A549 (cell line): ENCODE results near the gene LOC128125822.

Experiments used
- ATAC-seq, 2 experiments: fragments of 200-7000 bp in 1 of 2; fragments of >200 bp in 1 of 2; cut with Nextera tagmentation in 1 of 2; cut with Tn5 transposase in 1 of 2; 3 replicates each; pipeline versions ENCODE4 v1.8.0 to v1.9.1; 2018 to 2020; ENCODE audit warnings: mild to moderate bottlenecking in 1 of 2, moderate library complexity in 1 of 2
- CTCF ChIA-PET: fragments of 300-600 bp; sonication (Branson Sonifier 250); formaldehyde crosslinking; extraction: SDS; loops from one replicate; lab custom pipeline; 2021; ENCODE audit warnings: antibody characterized with exemption, inconsistent platforms; lab: Yijun Ruan, JAX
- POLR2A ChIA-PET: fragments of 350-600 bp; formaldehyde crosslinking; extraction: SDS; loops from one replicate; lab custom pipeline; 2021; ENCODE audit warnings: antibody characterized with exemption, inconsistent platforms; lab: Yijun Ruan, JAX
- DNase-seq, 2 experiments: peaks; one replicate each; pipeline versions ENCODE4 v3.0.0 to v3.0.0-alpha.2; 2011 to 2016; ENCODE audit warnings: low read depth in 1 of 2, low spot score in 1 of 2
- FAIRE-seq: peaks from 2 replicates; lab custom pipeline; 2011; peaks lifted over from hg19 to GRCh38; lab: Jason Lieb, UNC
- H3K27ac ChIP-seq, 2 experiments: fragments of >200 bp; sonication (Bioruptor Twin); formaldehyde crosslinking; 3 replicates each; pipeline ENCODE4 v1.5.1; 2016 to 2017
- H3K4me1 ChIP-seq: fragments of >200 bp; sonication (Bioruptor Twin); formaldehyde crosslinking; 3 replicates; pipeline ENCODE4 v1.6.1; 2016
- H3K4me2 ChIP-seq: fragments of >200 bp; sonication (Bioruptor Twin); formaldehyde crosslinking; 3 replicates; pipeline ENCODE4 v1.6.1; 2016
- H3K4me3 ChIP-seq: fragments of >200 bp; sonication (Bioruptor Twin); formaldehyde crosslinking; 3 replicates; pipeline ENCODE4 v1.5.1; 2016
- H3K9me3 ChIP-seq: fragments of >200 bp; sonication (Bioruptor Twin); formaldehyde crosslinking; 3 replicates; pipeline ENCODE4 v1.6.1; 2016
- ATOH8 ChIP-seq: fragments of 250-450 bp; sonication (Bioruptor Pico); IDR thresholded peaks from 2 replicates; pipeline ENCODE4 v1.5.0; 2020; ENCODE audit warnings: low read depth, mild to moderate bottlenecking, moderate library complexity
- BCL3 ChIP-seq: fragments of >200 bp; sonication (Bioruptor Twin); formaldehyde crosslinking; IDR thresholded peaks from 3 replicates; pipeline ENCODE4 v1.6.1; 2016
- CEBPB ChIP-seq, 2 experiments: fragments of >200 bp in 1 of 2; sonication (Bioruptor Twin) in 1 of 2; formaldehyde crosslinking in 1 of 2; IDR thresholded peaks; 2 replicates each; pipeline ENCODE4 v1.6.1; 2012 to 2016
- CTCF ChIP-seq: fragments of >200 bp; sonication (Bioruptor Twin); formaldehyde crosslinking; IDR thresholded peaks from 3 replicates; pipeline ENCODE4 v1.5.1; 2016
- E2F6 ChIP-seq: IDR thresholded peaks from 2 replicates; pipeline ENCODE4 v1.6.1; 2012; ENCODE audit warnings: low read depth, borderline replicate concordance
- EHF ChIP-seq: fragments of 250-450 bp; sonication (Bioruptor Pico); IDR thresholded peaks from 2 replicates; pipeline ENCODE4 v1.5.0; 2020; ENCODE audit warnings: mild to moderate bottlenecking
- EHMT2 ChIP-seq: fragments of 200-600 bp; sonication (generic); IDR thresholded peaks from 2 replicates; pipeline ENCODE4 v1.6.1; 2016; ENCODE audit warnings: antibody characterized with exemption, low read depth, mild to moderate bottlenecking, moderate library complexity
- ELK1 ChIP-seq: fragments of 150-350 bp; IDR thresholded peaks from 2 replicates; pipeline ENCODE4 v1.6.1; 2014; ENCODE audit warnings: low read depth, mild to moderate bottlenecking, low read length
- EP300 ChIP-seq, 2 experiments: fragments of >200 bp; sonication (Bioruptor Twin); formaldehyde crosslinking; IDR thresholded peaks; 2 replicates in 1 of 2; 3 replicates in 1 of 2; pipeline ENCODE4 v1.6.1; 2016 to 2017
- FOSB ChIP-seq: fragments of 250-450 bp; sonication (Bioruptor Pico); IDR thresholded peaks from 2 replicates; pipeline ENCODE4 v1.5.0; 2020; ENCODE audit warnings: mild to moderate bottlenecking, moderate library complexity
- FOSL2 ChIP-seq, 2 experiments: fragments of 450-650 bp in 1 of 2; fragments of >200 bp in 1 of 2; sonication (Bioruptor Twin) in 1 of 2; formaldehyde crosslinking; IDR thresholded peaks; 2 replicates each; pipeline versions ENCODE4 v1.5.0 to v1.6.1; 2016 to 2020; ENCODE audit warnings: mild to moderate bottlenecking in 1 of 2, moderate library complexity in 1 of 2
- GATA3 ChIP-seq: IDR thresholded peaks from 2 replicates; pipeline ENCODE4 v1.6.1; 2012; ENCODE audit warnings: borderline replicate concordance
- HES2 ChIP-seq: fragments of >200 bp; sonication (Bioruptor Twin); formaldehyde crosslinking; IDR thresholded peaks from 2 replicates; pipeline ENCODE4 v1.6.1; 2016
- HOXA7 ChIP-seq: fragments of 250-450 bp; sonication (Bioruptor Pico); IDR thresholded peaks from 2 replicates; pipeline ENCODE4 v1.5.0; 2020; ENCODE audit warnings: mild to moderate bottlenecking, moderate library complexity
- HOXB13 ChIP-seq: fragments of 250-450 bp; sonication (Bioruptor Pico); IDR thresholded peaks from 2 replicates; pipeline ENCODE4 v1.5.0; 2020; ENCODE audit warnings: low read depth, mild to moderate bottlenecking, moderate library complexity
- HOXB5 ChIP-seq: fragments of 250-450 bp; sonication (Bioruptor Pico); IDR thresholded peaks from 2 replicates; pipeline ENCODE4 v1.5.0; 2020; ENCODE audit warnings: mild to moderate bottlenecking, moderate library complexity
- JUN ChIP-seq, 2 experiments: fragments of >200 bp; sonication (Bioruptor Twin); formaldehyde crosslinking; IDR thresholded peaks; 2 replicates in 1 of 2; 3 replicates in 1 of 2; pipeline ENCODE4 v1.6.1; 2016 to 2017
- JUNB ChIP-seq: fragments of >200 bp; sonication (Bioruptor Twin); formaldehyde crosslinking; IDR thresholded peaks from 2 replicates; pipeline ENCODE4 v1.6.1; 2016
- MAFK ChIP-seq: fragments of 450-650 bp; IDR thresholded peaks from 2 replicates; pipeline ENCODE4 v1.6.1; 2014; ENCODE audit not compliant: partially characterized antibody
- MAX ChIP-seq: IDR thresholded peaks from 2 replicates; pipeline ENCODE4 v1.6.1; 2012
- MYC ChIP-seq: IDR thresholded peaks from 2 replicates; pipeline ENCODE4 v1.6.1; 2012; ENCODE audit warnings: mild to moderate bottlenecking, inconsistent platforms, low read length, improper control_type of control experiment, borderline replicate concordance
- NFE2L2 ChIP-seq: fragments of 150-350 bp; conservative IDR thresholded peaks from 2 replicates; pipeline ENCODE4 v1.6.1; 2014; ENCODE audit warnings: low read length
- PBX3 ChIP-seq: IDR thresholded peaks from 2 replicates; pipeline ENCODE4 v1.6.1; 2012
- POLR2A ChIP-seq: IDR thresholded peaks from 2 replicates; pipeline ENCODE4 v1.6.1; 2012; ENCODE audit warnings: mild to moderate bottlenecking, low read length
- RAD21 ChIP-seq, 2 experiments: fragments of >200 bp in 1 of 2; sonication (Bioruptor Twin) in 1 of 2; formaldehyde crosslinking in 1 of 2; IDR thresholded peaks in 1 of 2; conservative IDR thresholded peaks in 1 of 2; 2 replicates in 1 of 2; 3 replicates in 1 of 2; pipeline ENCODE4 v1.6.1; 2012 to 2018; ENCODE audit warnings: inconsistent platforms in 1 of 2
- RCOR1 ChIP-seq: fragments of 150-350 bp; IDR thresholded peaks from 2 replicates; pipeline ENCODE4 v1.6.1; 2014; ENCODE audit warnings: antibody characterized with exemption, low read length, low read depth
- SMC3 ChIP-seq: fragments of >200 bp; sonication (Bioruptor Twin); formaldehyde crosslinking; IDR thresholded peaks from 3 replicates; pipeline ENCODE4 v1.6.1; 2018; ENCODE audit warnings: inconsistent platforms
- SREBF2 ChIP-seq: fragments of 450-650 bp; IDR thresholded peaks from 2 replicates; pipeline ENCODE4 v1.6.1; 2014; ENCODE audit warnings: mild to moderate bottlenecking, moderate library complexity
- USF2 ChIP-seq: fragments of 450-650 bp; IDR thresholded peaks from 2 replicates; pipeline ENCODE4 v1.6.1; 2014; ENCODE audit warnings: antibody characterized with exemption
- WGBS: methylation state at CpG from one replicate; pipeline ENCODE4 v1.1.6; 2017; ENCODE audit errors: missing lambda C conversion rate; 5-methylcytosine and 5-hydroxymethylcytosine counted together

LOC128125822 gene

GRCh38 chr6:63571361-63572043 lies 778 bp upstream of the LOC128125822 start:
- H3K27ac ChIP-seq = peak overlapping the region; percentile 98 to 100
- peak overlapping the region; percentile 87 for H3K4me2 ChIP-seq
- peak; percentile 60 to 72 for ATAC-seq
- FAIRE-seq = no peak
- peaks cover 9% of the 10 kb centered on the region; the same call in 2 of the 3 replicates for H3K9me3 ChIP-seq
- POLR2A ChIA-PET = interaction anchor here (0.6 to 1.6 kb wide), 2 partner anchors 16 to 129 kb away, joined by 3 to 6 read pairs; no protein-coding TSS in a partner anchor
- H3K4me1 ChIP-seq = peaks cover 31% of the 10 kb centered on the region
- 0 out of 2 replicates have a peak, but pooled peaks have one; percentile 52 for TF ChIP-seq MYC
- peak; percentile 75; the same call in 1 of the 2 replicates for TF ChIP-seq FOSB
- no peak for TF ChIP-seq EHMT2
- TF ChIP-seq JUN (IDR thresholded peaks at IDR 0.05) = peak; percentile 44 to 89; a peak in 4 of 5 replicates
- TF ChIP-seq GATA3 = peak; percentile 93
- peak; percentile 70; the same call in 1 of the 2 replicates for TF ChIP-seq HOXB13 (CRISPR knock-in tag)
- 0 out of 2 replicates have a peak, but pooled peaks have one; percentile 6 for TF ChIP-seq POLR2A
- no peak for TF ChIP-seq ELK1
- TF ChIP-seq RCOR1 = no peak
- peak; percentile 86 for TF ChIP-seq HES2
- peak; percentile 70 for TF ChIP-seq PBX3
- TF ChIP-seq SREBF2 = no peak
- peak; percentile 77 for TF ChIP-seq FOSL2 (IDR thresholded peaks at IDR 0.05)
- peak; percentile 97 for TF ChIP-seq FOSL2 (CRISPR knock-in tag; IDR thresholded peaks at IDR 0.05)
- TF ChIP-seq JUNB = peak; percentile 87
- TF ChIP-seq HOXB5 (CRISPR knock-in tag) = 0 out of 2 replicates have a peak, but pooled peaks have one; percentile 26
- peak; percentile 38 to 59 for TF ChIP-seq RAD21 (conservative IDR thresholded peaks at IDR 0.05 in 1 of 2, IDR thresholded peaks at IDR 0.05 in 1 of 2)
- TF ChIP-seq EHF (CRISPR knock-in tag) = no peak
- TF ChIP-seq ATOH8 (CRISPR knock-in tag) = 0 out of 2 replicates have a peak, but pooled peaks have one; percentile 27
- TF ChIP-seq CEBPB (IDR thresholded peaks at IDR 0.05) = peak; percentile 96 to 98
- TF ChIP-seq NFE2L2 = 0 out of 2 replicates have a peak, but pooled peaks have one; percentile 20
- peak; percentile 52 for TF ChIP-seq MAFK
- TF ChIP-seq USF2 = no peak
- TF ChIP-seq EP300 (IDR thresholded peaks at IDR 0.05) = peak; percentile 90 to 96; a peak in 4 of 5 replicates
- peak; percentile 67; the same call in 1 of the 2 replicates for TF ChIP-seq HOXA7 (CRISPR knock-in tag)
- TF ChIP-seq E2F6 = no peak
- peak; percentile 48; the same call in 2 of the 3 replicates for TF ChIP-seq SMC3
- peak; percentile 86; the same call in 2 of the 3 replicates for TF ChIP-seq BCL3
- peak; percentile 15; the same call in 1 of the 3 replicates for TF ChIP-seq CTCF
- peak; percentile 76 for TF ChIP-seq MAX
- peak; percentile 60 to 98 for DNase-seq
- H3K4me3 ChIP-seq = peak overlapping the region; percentile 54
- CTCF ChIA-PET = interaction anchor here (0.7 to 1.6 kb wide), 2 partner anchors 10 to 130 kb away, joined by 3 to 4 read pairs; no protein-coding TSS in a partner anchor
- 2% methylated on average over 20 of the region's 20 CpGs for WGBS
